HS-5 (cell line): ENCODE data around the gene CBY2.
"Not testable (repeated sequence)": the region's sequence is repeated elsewhere in the genome, so short reads cannot be mapped to it uniquely, and the experiment has no call there.

Source experiments
- DNase-seq: peaks from one replicate; pipeline ENCODE4 v3.0.0-alpha.2; 2012; ENCODE audit warnings: low read depth

Gene CBY2

DNA sequence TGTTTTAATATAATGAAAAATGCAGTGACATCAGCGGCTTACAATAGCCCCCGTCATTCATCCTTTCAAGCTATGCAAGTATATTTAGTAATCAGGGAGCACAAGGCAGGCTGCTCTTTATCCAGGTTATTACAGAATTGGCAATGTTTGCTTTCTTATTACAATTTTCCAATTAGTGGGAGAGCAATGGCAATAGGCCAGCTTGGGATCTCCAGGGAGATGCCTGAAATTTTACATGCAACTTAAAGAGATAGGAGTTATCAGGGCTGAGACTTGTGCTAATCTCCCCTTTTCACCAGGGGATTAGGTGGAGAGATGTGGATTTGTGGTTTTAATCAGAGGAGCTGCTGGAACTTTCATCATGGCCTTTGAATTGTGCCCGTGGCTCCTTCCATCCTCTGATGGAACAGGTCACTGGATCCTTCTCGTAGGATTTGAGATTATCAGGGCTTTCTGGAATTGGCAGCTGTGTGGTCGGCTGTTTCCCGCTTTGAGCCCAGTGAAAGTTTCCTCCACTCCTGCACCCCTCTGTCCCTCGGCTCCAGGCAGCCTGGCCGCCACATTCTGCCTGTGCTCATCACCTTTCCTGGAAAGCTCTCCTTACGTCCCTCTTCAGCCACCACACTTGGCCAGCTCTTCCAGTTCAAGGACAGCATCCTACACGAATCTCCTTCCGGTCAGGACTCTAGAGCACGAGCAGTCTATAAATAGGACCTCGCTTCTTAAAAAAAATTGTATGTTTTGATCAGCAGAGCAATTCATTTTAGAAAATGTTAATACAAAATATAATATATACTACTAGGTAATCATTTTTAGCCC lies 47.0 kb downstream of the CBY2 start:
- DNase-seq: no peak

DNA sequence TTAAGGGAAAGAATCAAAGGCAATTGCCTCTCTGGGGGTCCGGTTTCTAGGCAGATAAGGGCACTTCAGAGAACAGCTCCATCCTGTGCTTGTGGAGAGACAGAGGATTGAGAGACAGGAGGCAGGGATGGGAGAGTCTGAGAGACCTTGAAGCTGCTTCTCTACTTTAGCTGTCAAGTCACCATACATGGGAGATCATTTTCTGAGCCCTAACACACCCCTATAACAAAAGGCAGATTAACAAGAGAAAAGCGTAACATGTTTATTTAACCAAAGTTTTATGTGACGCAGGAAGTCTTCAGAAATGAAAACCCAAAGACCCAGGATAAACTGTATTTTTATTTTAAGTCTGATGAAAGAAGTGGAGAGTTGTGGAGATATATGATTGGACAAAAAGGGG lies 48.4 kb downstream of the CBY2 start:
- DNase-seq: no peak

DNA sequence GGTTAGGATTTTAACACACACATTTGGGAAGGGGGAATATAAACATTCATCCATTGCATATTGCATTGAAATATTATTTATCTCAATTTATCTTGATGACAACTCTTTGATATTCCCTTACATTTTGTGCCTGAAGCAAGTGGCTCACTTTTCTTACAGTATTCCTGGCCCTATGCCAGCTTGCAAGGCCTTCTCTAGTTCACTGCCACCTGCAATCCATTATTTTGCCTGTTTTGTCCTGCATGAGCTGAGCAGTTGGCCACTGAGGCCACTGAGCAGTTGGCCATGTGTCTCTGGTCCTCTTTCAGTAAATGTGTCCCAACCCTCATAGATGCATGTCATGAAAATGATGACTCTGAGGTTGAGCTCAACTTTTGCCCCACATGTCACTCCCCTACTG lies 49.8 kb downstream of the CBY2 start:
- DNase-seq: no peak

DNA sequence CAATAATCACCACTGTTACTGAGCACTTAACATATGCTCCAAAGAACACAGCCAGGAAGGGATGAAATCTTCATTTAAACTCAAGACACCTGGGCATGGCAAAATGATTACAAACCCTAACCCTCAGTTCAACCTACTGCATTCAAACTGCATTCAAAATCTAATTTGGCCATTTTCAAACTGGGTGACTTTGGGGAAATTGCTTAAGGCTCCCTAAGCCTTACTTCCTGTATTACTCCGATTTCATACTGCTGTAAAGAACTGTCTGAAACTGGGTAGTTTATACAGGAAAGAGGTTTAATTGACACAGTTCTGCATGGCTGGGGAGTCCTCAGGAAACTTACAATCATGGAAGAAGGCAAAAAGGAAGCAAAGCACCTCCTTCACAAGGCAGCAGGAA lies 50.4 kb downstream of the CBY2 start:
- DNase-seq: no peak

GRCh38 chr13:45756498-45756897 lies 54.4 kb downstream of the CBY2 start:
- DNase-seq: not testable (repeated sequence)

DNA sequence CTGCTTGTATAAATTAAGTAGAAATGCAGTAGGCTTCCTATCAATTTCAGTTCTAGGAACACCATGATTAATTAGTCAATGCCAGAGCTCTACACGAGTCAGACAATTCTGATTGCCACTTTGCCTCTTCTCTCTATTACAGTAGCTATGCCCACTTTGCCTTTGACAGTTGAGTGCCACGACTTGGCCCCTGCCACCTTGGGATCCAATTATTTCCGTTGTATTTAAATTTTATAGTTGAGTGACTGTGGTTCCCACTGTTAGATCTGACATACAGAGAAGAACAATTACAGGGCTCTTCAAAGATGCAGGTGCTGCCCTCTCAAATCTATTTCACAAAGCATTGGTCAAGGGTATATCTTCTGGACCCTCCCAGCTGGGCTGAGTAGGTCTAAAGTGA lies 55.5 kb downstream of the CBY2 start:
- DNase-seq: not testable (repeated sequence)

DNA sequence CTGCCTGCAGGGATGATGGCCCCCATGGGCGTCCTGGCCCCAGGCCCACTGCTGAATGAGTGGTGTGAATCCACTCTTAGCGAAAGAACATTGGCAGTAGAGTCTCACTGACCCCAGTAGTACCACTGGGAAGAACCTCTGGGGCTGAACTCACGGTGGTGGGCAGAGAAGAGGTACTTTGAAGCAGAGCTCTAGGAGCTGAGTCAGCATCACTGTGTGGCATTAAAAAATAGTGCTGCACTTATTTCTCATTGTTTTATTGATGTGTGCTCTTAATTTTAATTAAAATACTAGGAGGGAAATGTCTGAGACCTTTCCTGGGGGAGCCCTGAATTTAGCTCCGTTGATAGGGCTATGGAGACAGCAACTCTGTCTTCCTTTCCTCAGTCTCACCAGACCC lies 61.3 kb downstream of the CBY2 start:
- DNase-seq: no peak
